GM18858 (cell line): Measurements from ENCODE around the gene CDH13.

Source experiments
- ATAC-seq: cut with Tn5 transposase; IDR thresholded peaks from one replicate; pipeline ENCODE4 v1.9.1; 2021; ENCODE audit not compliant: unreplicated experiment

CDH13 gene

GRCh38 chr16:83023011-83023410 is 396.2 kb downstream of the CDH13 start:
- no peak for ATAC-seq

- ATAC-seq, result no peak
Observed at GRCh38 chr16:83023640-83024039, 396.9 kb downstream of the CDH13 start.

- ATAC-seq, result no peak
Observed at GRCh38 chr16:83027973-83028372, 401.2 kb downstream of the CDH13 start.

- ATAC-seq, result no peak
Observed at GRCh38 chr16:83029467-83029866, 402.7 kb downstream of the CDH13 start.

GRCh38 chr16:83031524-83031923 is 404.8 kb downstream of the CDH13 start:
- no peak for ATAC-seq

GRCh38 chr16:83037102-83037501 is 410.3 kb downstream of the CDH13 start:
- no peak for ATAC-seq

GRCh38 chr16:83037884-83038283 is 411.1 kb downstream of the CDH13 start:
- ATAC-seq, result no peak

- ATAC-seq, result no peak
Observed at GRCh38 chr16:83040174-83040573, 413.4 kb downstream of the CDH13 start.

GRCh38 chr16:83044589-83044988 is 417.8 kb downstream of the CDH13 start:
- no peak for ATAC-seq

- no peak for ATAC-seq
Observed at GRCh38 chr16:83045790-83046189, 419.0 kb downstream of the CDH13 start.

GRCh38 chr16:83046664-83047063 is 419.9 kb downstream of the CDH13 start:
- ATAC-seq, result no peak

GRCh38 chr16:83051451-83051850 is 424.7 kb downstream of the CDH13 start:
- no peak for ATAC-seq

- ATAC-seq, result no peak
Observed at GRCh38 chr16:83054283-83054682, 427.5 kb downstream of the CDH13 start.

GRCh38 chr16:83058376-83058775 is 431.6 kb downstream of the CDH13 start:
- ATAC-seq, result no peak

- no peak for ATAC-seq
Observed at GRCh38 chr16:83059237-83059636, 432.5 kb downstream of the CDH13 start.

- no peak for ATAC-seq
Observed at GRCh38 chr16:83066011-83066410, 439.2 kb downstream of the CDH13 start.

GRCh38 chr16:83066881-83067280 is 440.1 kb downstream of the CDH13 start:
- no peak for ATAC-seq

- ATAC-seq, result no peak
Observed at GRCh38 chr16:83068686-83069085, 441.9 kb downstream of the CDH13 start.

GRCh38 chr16:83070416-83071209 is 443.8 kb downstream of the CDH13 start:
- ATAC-seq, result no peak

GRCh38 chr16:83075956-83076355 is 449.2 kb downstream of the CDH13 start:
- no peak for ATAC-seq

- ATAC-seq, result no peak
Observed at GRCh38 chr16:83083361-83083760, 456.6 kb downstream of the CDH13 start.

GRCh38 chr16:83085660-83086059 is 458.9 kb downstream of the CDH13 start:
- no peak for ATAC-seq
